Measurements from ENCODE around the gene MRPL18. TPM values are rescaled to one million over a fixed set of nuclear protein-coding genes. Genes with fewer than 3 reads are reported as not detected.

Gene MRPL18
- total and polyA plus RNA-seq, 2 donors (not counting 1 experiment from before 2014, with no cell fraction given), result 80.4 to 87.1 TPM

DNA sequence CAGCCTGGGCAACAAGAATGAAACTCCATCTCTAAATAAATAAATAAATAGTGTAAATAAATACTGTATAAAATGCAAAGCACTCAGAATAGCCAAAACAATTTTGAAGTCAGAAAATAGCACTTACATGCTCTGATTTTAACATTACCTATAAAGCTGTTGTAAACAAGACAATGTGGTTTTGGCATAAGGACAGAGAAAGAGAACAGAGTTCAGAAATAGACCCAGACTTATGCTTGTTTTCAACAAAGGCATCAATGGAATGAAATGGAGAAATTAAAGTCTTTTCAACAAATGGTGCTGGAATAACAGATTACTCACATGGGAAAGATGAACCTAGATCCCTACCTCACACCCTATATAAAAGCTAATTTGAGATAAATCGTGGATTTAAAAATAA, 18.1 kb upstream of the MRPL18 start:
- no peak for DNase-seq (ENCODE audit: low read depth in 2 of 2)
- Histone ChIP-seq H3K9me3 (ENCODE audit: control insufficient read depth, insufficient read depth, low read depth, low read length) (no peaks in the 10 kb centered on the region), H3K27me3 (ENCODE audit: control insufficient read depth, insufficient read depth, low read length) (no peaks in the 10 kb centered on the region), H3K36me3 (ENCODE audit: control insufficient read depth, insufficient read depth, low read length) (peaks cover 3% of the 10 kb centered on the region), H3K9ac (ENCODE audit: insufficient read depth, low read length) (no peak overlapping the region), H2AFZ (ENCODE audit: low read length) (no peak overlapping the region), H4K20me1 (ENCODE audit: control insufficient read depth, extremely low read depth, insufficient read depth, low read length) (no peaks in the 10 kb centered on the region), H3K79me2 (ENCODE audit: control insufficient read depth, insufficient read depth, low read length) (no peaks in the 10 kb centered on the region), H3K4me2 (ENCODE audit: extremely low read depth, insufficient read depth, low read length) (no peak overlapping the region), H3K4me1 (ENCODE audit: control insufficient read depth, extremely low read depth, insufficient read depth, low read length) (no peaks in the 10 kb centered on the region), H3K27ac (ENCODE audit: insufficient read depth, low read length) (no peak overlapping the region), H3K4me3 (replicated peaks in 1 of 4; ENCODE audit: control extremely low read depth in 1 of 4, insufficient read depth in 1 of 4, low read depth in 3 of 4, low read length in 4 of 4) (no peak overlapping the region)
- TF ChIP-seq EZH2 (IDR thresholded peaks at IDR 0.05; ENCODE audit: low read length, missing control alignments), result no peak
- no peak for TF ChIP-seq CTCF (conservative IDR thresholded peaks at IDR 0.05 in 1 of 2, IDR thresholded peaks at IDR 0.05 in 1 of 2; ENCODE audit: low read depth in 1 of 2, low read length in 2 of 2)

DNA sequence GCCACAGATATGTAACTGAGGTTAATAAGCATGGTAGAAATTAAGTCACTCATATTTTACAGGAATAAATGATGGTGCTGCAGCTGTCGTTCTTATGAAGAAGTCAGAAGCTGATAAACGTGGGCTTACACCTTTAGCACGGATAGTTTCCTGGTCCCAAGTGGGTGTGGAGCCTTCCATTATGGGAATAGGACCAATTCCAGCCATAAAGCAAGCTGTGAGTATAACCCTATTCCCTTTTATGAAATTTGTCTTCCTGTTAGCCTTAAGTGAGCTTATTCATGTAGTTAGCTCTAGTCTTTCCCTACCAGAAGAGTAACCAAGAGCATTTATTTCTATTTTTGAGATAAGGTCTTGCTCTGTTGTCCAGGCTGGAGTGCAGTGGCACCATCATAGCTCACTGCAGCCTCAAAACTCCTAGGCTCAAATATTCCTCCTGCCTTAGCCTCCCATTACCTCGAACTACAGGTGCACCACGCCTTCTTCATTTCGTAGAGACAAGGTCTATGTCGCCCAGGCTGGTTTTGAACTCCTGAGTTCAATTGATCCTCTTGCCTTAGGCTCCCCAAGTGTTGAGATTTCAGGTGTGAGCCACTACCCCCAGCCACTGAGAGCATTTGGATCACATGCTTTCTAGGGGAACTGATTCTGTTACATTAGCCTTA, 12.9 kb upstream of the MRPL18 start:
- no peak for DNase-seq (ENCODE audit: low read depth in 2 of 2)
- Histone ChIP-seq H3K4me3 (replicated peaks in 1 of 4; ENCODE audit: control extremely low read depth in 1 of 4, insufficient read depth in 1 of 4, low read depth in 3 of 4, low read length in 4 of 4) (no peak overlapping the region), H3K9me3 (ENCODE audit: control insufficient read depth, insufficient read depth, low read depth, low read length) (no peaks in the 10 kb centered on the region), H4K20me1 (ENCODE audit: control insufficient read depth, extremely low read depth, insufficient read depth, low read length) (no peaks in the 10 kb centered on the region), H3K4me1 (ENCODE audit: control insufficient read depth, extremely low read depth, insufficient read depth, low read length) (no peaks in the 10 kb centered on the region), H3K27ac (ENCODE audit: insufficient read depth, low read length) (no peak overlapping the region), H3K27me3 (ENCODE audit: control insufficient read depth, insufficient read depth, low read length) (no peaks in the 10 kb centered on the region), H3K36me3 (ENCODE audit: control insufficient read depth, insufficient read depth, low read length) (peaks cover 18% of the 10 kb centered on the region), H2AFZ (ENCODE audit: low read length) (no peak overlapping the region), H3K79me2 (ENCODE audit: control insufficient read depth, insufficient read depth, low read length) (peaks cover 6% of the 10 kb centered on the region), H3K9ac (ENCODE audit: insufficient read depth, low read length) (no peak overlapping the region), H3K4me2 (ENCODE audit: extremely low read depth, insufficient read depth, low read length) (no peak overlapping the region)
- no peak for TF ChIP-seq EZH2 (IDR thresholded peaks at IDR 0.05; ENCODE audit: low read length, missing control alignments)
- TF ChIP-seq CTCF (conservative IDR thresholded peaks at IDR 0.05 in 1 of 2, IDR thresholded peaks at IDR 0.05 in 1 of 2; ENCODE audit: low read depth in 1 of 2, low read length in 2 of 2), result no peak

- Histone ChIP-seq H3K27ac (ENCODE audit: insufficient read depth, low read length) (no peak overlapping the region), H4K20me1 (ENCODE audit: control insufficient read depth, extremely low read depth, insufficient read depth, low read length) (no peaks in the 10 kb centered on the region)
Measured at GRCh38 chr6:159778131-159778530, 12.1 kb upstream of the MRPL18 start.

More at GRCh38 chr6:159778131-159778530, 12.1 kb upstream of the MRPL18 start:
- TF ChIP-seq EZH2 (IDR thresholded peaks at IDR 0.05; ENCODE audit: low read length, missing control alignments) (no peak), CTCF (conservative IDR thresholded peaks at IDR 0.05 in 1 of 2, IDR thresholded peaks at IDR 0.05 in 1 of 2; ENCODE audit: low read depth in 1 of 2, low read length in 2 of 2) (no peak)
- Histone ChIP-seq H3K9me3 (ENCODE audit: control insufficient read depth, insufficient read depth, low read depth, low read length) (no peaks in the 10 kb centered on the region), H3K4me3 (replicated peaks in 1 of 4; ENCODE audit: control extremely low read depth in 1 of 4, insufficient read depth in 1 of 4, low read depth in 3 of 4, low read length in 4 of 4) (no peak overlapping the region), H3K79me2 (ENCODE audit: control insufficient read depth, insufficient read depth, low read length) (peaks cover 11% of the 10 kb centered on the region), H3K27me3 (ENCODE audit: control insufficient read depth, insufficient read depth, low read length) (no peaks in the 10 kb centered on the region), H3K9ac (ENCODE audit: insufficient read depth, low read length) (no peak overlapping the region), H3K36me3 (ENCODE audit: control insufficient read depth, insufficient read depth, low read length) (peaks cover 18% of the 10 kb centered on the region), H3K4me1 (ENCODE audit: control insufficient read depth, extremely low read depth, insufficient read depth, low read length) (no peaks in the 10 kb centered on the region), H2AFZ (ENCODE audit: low read length) (no peak overlapping the region), H3K4me2 (ENCODE audit: extremely low read depth, insufficient read depth, low read length) (no peak overlapping the region)
- DNase-seq (ENCODE audit: low read depth in 2 of 2), result no peak

Measured in fibroblast of lung (primary cell).